ENCODE results near the gene AFMID.

- no peak for TF ChIP-seq CTCF (conservative IDR thresholded peaks at IDR 0.05; ENCODE audit: low read length)
- TF ChIP-seq EZH2phosphoT487 (IDR thresholded peaks at IDR 0.05; ENCODE audit: borderline replicate concordance) = no peak
Measured at GRCh38 chr17:78143214-78144146, 43.7 kb upstream of the AFMID start.
